Fibroblast of mammary gland (primary cell): ENCODE data around the gene MYBBP1A.

Experiments used
- DNase-seq: peaks from one replicate; pipeline ENCODE4 v3.0.0-alpha.2; 2010; ENCODE audit warnings: low read depth
- H3K4me3 ChIP-seq: 2 replicates; pipeline ENCODE4 v1.5.1; 2011; ENCODE audit warnings: low read depth, mild to moderate bottlenecking, low read length, moderate library complexity; ENCODE audit not compliant: control insufficient read depth
- CTCF ChIP-seq: conservative IDR thresholded peaks from 2 replicates; pipeline ENCODE4 v1.5.1; 2011; ENCODE audit warnings: low read depth, low read length, inconsistent platforms; ENCODE audit not compliant: control insufficient read depth, insufficient read depth

The MYBBP1A gene

GRCh38 chr17:4490637-4491061 is 64.5 kb downstream of the MYBBP1A start:
- no peak for TF ChIP-seq CTCF
- DNase-seq, result no peak

GRCh38 chr17:4490109-4490591 is 65.0 kb downstream of the MYBBP1A start:
- H3K4me3 ChIP-seq, result no peak overlapping the region
- TF ChIP-seq CTCF, result no peak
- no peak for DNase-seq

More at GRCh38 chr17:4490637-4491061, 64.5 kb downstream of the MYBBP1A start:
- H3K4me3 ChIP-seq, result no peak overlapping the region

DNA sequence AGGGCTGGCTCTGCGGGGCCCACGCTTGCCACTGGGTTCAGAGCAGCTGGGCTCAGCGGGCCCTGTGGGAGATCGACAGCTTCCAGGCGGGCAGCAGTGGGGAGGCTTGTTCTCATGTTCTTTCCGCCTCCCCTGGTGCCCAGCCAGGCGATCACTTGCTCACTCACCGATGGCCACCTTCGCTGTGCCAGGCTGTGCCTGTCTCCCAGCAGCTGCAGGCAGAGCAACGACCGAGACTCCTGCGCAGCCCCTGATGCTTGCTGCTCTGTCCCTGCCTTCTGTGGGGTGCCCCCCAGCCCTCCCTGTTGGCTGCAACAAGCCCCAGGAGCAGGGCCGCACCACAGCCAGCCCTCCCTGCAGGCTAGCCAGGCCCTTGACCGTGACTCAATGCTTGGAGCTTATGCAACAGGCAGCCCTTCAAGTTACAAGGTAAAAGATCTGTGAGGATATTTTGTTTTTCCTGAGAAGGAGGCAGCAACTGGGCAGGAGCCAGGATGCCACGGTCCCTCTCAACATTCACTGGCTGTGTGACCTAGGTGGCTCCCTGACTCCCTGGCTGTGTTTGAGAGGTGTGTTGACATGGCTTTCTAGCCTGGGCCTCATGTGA is 66.1 kb downstream of the MYBBP1A start:
- no peak for TF ChIP-seq CTCF
- H3K4me3 ChIP-seq, result no peak overlapping the region
- no peak for DNase-seq
